GM10847 (cell line): ENCODE measurements around the gene KLF2.

ENCODE experiments used
- POLR2A ChIP-seq: IDR thresholded peaks from 2 replicates; pipeline ENCODE4 v1.6.1; 2011; ENCODE audit not compliant: insufficient read length; ENCODE audit errors: extremely low read depth

The KLF2 gene

GRCh38 chr19:16324384-16325160, at the start of gene KLF2:
Gene KLF2 (plus strand): TSS chr19:16324826. CDS start chr19:16324924, 98 bp downstream.
- peak; percentile 84 for TF ChIP-seq POLR2A

- TF ChIP-seq POLR2A = no peak
These were observed 44.3 kb upstream of the KLF2 start for GRCh38 chr19:16280306-16280705.

DNA sequence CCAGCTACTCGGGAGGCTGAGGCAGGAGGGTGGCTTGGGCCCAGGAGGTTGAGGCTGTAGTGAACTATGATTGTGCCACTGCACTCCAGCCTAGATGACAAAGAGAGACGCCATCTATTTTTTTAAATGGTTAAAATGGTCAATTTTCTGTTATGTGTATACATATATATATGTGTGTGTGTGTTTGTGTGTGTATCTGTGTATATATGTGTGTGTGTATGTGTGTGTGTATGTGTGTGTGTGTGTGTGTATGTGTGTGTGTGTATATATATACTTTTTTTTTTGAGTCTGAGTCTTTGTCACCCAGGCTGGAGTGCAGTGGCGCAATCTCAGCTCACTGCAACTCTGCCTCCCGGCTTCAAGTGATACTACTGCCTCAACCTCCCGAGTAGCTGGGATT, 42.9 kb upstream of the KLF2 start:
- TF ChIP-seq POLR2A = no peak

GRCh38 chr19:16283210-16284061, 41.2 kb upstream of the KLF2 start:
- TF ChIP-seq POLR2A = no peak

DNA sequence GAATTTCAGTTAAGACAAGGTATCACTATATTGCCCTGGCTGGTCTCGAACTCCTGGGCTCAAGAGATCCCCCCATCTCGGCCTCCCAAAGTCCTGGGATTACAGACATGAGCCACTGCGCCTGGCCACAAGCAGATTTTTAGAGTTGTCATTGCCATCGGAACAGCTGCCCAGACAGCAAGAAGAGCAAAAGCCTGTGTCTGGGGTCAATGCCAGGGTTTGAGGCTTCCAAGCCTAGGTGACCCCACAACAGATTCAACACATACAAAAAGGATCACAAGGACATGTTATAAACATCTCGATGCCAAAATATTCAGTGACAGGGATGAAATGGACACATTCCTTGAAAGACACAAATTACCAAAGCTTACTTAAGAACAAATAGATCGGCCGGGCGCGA, 40.1 kb upstream of the KLF2 start:
- TF ChIP-seq POLR2A = no peak

- no peak for TF ChIP-seq POLR2A
These were observed 38.7 kb upstream of the KLF2 start for GRCh38 chr19:16285769-16286498.

GRCh38 chr19:16288544-16288943, 36.1 kb upstream of the KLF2 start:
- TF ChIP-seq POLR2A = no peak

DNA sequence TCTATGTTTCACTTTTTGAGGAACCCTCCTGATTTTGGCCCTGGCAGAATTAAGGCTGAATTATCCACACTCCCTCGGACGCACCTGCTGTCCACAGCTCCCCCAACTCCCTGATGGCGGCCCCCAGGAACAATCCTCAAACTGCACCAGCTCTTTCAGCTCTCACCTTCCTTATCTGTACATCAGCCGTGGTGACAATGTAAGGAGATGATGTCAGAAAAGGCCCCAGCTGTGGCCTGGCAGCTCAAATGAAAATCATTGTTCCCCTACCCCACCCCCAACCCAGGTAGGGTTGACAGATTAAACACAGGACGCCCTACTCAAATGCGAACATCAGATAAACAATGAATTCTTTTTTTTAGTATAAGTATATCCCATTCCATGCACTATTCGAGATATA, 35.0 kb upstream of the KLF2 start:
- no peak for TF ChIP-seq POLR2A

DNA sequence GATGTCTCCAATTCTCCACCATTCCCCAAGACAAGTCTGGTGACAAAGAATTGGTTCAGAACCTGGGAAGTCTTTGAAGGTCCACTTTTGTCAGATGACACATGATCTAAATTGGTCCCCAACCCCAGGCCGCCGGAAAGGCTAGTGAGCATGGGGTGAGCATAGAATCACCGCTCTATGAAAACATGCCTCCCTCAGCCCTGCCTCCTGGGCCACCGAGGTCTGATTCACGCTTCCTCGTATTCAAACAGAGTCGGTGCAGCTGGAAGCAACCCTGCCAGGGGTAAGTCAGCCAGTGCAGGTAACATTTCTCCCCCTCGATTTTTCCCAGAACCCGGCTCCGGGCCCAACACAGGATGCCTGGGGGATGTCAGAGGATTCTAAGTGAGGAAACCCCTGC, 33.9 kb upstream of the KLF2 start:
- TF ChIP-seq POLR2A = no peak

GRCh38 chr19:16293118-16294091, 31.2 kb upstream of the KLF2 start:
- TF ChIP-seq POLR2A = no peak

DNA sequence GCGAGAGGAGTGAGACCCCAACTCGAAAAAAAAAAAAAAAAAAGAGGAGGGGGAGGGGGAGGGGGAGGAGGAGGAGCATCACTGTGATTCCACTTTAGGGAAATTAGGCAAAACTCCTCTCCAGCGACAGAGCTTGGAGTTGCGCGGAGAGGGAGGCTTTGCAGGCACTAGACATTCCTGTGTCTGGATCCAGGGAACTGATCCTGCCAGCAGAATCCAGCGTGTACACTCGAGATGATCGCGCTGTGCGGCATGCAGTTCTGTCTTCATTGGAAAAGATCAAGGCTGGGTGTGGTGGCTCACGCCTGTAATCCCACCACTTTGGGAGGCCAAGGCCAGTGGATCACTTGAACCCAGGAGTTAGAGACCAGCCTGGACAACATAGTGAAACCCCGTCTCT, 29.6 kb upstream of the KLF2 start:
- no peak for TF ChIP-seq POLR2A

DNA sequence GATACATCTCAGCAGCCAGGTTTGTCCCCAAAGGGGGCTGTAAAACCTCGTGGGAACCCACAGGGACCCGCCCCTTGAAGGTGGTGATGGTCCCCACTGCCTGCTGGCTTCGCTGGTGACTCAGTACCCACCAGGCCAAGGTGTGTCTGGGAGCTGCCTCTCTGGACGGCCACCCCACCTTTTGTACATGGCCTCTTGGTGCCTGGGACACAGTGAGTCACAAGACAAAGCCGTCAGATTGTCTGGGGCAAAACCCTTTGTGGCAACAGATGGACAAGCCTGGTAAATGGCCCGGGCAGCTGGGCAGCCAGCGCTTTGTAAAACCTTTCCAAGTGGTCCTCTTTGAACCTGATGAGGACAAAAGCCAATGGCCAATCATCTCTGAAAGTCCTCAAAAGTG, 27.9 kb upstream of the KLF2 start:
- TF ChIP-seq POLR2A = no peak

DNA sequence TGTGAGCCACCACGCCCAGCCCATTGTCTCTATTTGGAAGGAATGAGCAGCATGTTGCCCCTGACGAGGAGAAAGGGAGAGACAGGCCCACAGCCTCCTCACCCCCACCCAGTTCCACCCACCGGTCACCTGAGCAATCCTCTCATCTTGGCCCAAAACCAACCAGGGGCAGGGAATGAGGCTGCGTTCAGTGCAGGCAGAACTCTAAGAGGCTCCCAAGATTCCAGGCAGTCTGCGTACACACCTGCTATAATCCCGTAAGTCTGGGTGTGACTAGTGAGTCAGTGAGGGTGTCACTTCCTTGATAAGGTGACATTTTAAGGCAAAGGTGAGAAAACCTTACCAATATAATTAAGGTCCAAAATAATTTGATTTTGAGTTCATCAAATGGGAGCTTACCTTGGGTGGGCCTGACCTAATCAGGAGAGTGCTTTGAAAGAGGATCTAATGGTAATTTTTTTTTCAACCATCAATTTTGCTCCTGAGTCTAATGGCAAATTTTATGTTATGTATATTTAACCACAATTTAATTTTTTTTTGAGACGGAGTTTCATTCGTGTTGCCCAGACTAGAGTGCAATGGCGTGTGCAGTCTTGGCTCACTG, 26.9 kb upstream of the KLF2 start:
- no peak for TF ChIP-seq POLR2A

- no peak for TF ChIP-seq POLR2A
These were observed 26.3 kb upstream of the KLF2 start for GRCh38 chr19:16298334-16298733.

- TF ChIP-seq POLR2A = no peak
These were observed 22.5 kb upstream of the KLF2 start for GRCh38 chr19:16301999-16302694.
